ENCODE data around the gene NKAIN2.

GRCh38 chr6:124237911-124238310 is 434.2 kb downstream of the NKAIN2 start:
- TF ChIP-seq CTCF (conservative IDR thresholded peaks at IDR 0.05) = no peak
- no peak for TF ChIP-seq ZFX (IDR thresholded peaks at IDR 0.05)

Measured in C4-2B (cell line).